T47D (cell line): Measurements from ENCODE around the gene NAA80.

ENCODE experiments used
- DNase-seq, 2 experiments: peaks; one replicate each; pipeline versions ENCODE4 v3.0.0 to v3.0.0-alpha.2; 2011 to 2012; ENCODE audit warnings: low read depth in 1 of 2, low spot score in 1 of 2
- JUND ChIP-seq: IDR thresholded peaks from 2 replicates; pipeline ENCODE4 v1.6.1; 2012; ENCODE audit warnings: low read depth
- in situ Hi-C: cut with HindIII; loops from 2 replicates; pipeline ENCODE4 v1.10.0; 2016; ENCODE audit warnings: low sequenced_read_pairs, low pct_unique_long_range_greater_than_20kb

Gene NAA80

GRCh38 chr3:50325113-50325480 lies 25.9 kb upstream of the NAA80 start:
- in situ Hi-C loops: no loop called here
- no peak for TF ChIP-seq JUND
- no peak for DNase-seq

DNA sequence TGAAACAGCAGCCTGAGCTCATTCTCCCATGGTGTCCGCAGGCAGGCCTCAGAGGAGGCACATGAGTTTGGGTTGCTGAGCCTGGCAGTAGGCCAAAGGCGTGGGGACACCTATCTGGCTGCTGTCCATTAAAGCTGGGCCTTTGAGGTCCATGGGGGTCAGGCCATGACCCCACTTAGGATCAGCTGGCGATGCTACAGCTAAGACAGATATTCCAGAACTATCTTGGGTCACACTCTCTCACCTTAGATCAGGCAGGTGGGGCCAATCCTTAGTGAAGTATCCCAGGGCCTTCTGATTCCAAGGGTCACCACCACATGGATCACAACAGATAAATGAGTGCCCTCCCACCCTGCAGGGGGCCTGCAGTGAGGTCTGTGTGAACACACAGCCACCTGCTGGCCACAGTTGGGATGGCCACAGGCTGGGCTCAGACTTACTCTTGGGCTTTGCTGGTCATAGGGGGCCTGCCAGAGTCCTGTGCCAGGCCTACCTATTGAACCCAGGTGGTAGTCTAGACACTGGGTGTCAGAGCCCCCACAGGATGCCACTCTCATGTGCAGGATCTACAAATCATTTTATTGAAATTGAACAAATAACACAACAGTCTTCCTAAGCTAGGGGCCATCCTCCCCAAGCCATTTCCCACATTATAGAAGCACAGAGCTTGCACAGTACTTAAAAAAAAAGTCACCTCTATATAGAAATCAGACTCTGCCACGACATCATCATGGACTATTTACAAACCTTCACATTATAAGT lies 25.3 kb upstream of the NAA80 start:
- TF ChIP-seq JUND: no peak
- peak; percentile 54 to 69 for DNase-seq
- in situ Hi-C loops: no loop called here

DNA sequence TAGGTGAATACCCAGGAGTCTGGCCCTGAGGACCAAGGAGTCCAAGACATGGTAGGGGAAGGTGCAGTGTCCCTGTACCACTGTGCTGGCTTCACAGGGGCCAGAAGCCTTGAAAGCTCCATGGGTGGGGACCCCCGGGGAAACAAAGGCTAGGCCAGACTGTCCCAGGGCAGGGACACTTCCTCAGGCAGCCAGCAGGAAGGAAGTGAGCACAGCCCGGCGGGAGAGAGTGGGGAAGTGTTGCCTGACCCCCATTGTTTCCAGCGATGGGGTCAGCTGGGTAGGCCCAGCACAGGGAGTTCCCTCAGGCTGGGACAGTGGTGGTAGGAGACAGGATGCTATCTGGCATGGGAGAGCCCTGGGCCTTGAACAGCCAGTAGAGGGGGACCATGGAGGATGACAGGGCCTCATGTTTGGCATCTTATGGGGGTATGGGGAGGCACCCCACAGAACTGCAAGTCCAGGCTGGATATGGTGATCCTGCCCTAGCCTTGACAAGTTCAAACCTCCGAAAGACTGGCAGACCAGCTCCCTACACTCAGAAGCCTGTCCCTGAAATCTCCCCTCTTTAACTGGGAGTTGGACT lies 24.5 kb upstream of the NAA80 start:
- DNase-seq: no peak
- in situ Hi-C loops: no loop called here
- no peak for TF ChIP-seq JUND

- DNase-seq: no peak
- in situ Hi-C loops: no loop called here
- TF ChIP-seq JUND: no peak
These were observed 23.9 kb upstream of the NAA80 start for GRCh38 chr3:50323092-50323600.

DNA sequence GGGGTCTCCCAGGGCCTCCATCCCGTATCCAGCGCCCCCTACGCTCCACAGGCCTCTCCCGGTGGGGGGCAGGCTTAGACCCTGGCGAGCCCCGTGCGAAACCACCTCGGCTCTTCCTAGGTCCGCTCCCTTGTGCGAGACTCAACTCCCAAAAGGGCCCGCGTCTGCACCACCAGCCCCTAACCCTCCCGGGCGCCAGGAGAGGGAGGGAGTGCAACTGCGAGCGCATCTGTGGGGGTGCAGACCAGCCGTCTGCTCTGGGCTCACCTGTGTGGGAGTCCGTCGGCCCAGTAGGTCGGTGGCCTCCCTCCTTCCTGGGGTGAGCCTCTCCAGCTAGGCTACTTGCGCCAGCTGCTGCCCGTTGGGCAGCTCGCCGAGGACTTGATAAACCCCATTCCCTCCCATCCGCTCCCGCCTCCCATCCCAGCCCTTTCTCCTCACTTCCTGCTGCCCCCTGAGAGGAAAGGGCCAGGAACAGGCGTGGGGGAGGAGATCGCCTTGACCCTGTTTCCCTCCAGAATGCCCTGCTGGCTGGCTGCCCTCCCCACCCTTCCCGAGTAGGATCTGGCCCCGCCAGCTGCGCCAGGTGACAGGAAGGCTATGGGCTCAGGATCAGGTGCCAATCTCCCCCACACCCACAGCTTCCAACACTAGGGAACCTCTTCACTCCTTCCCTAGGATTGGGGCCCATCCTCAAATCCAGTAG lies 23.3 kb upstream of the NAA80 start, which contains the start of gene HYAL2:
Gene HYAL2, minus strand, starts transcription at position 360 of the 706 bp plus-strand sequence. CDS start 2,256 bp downstream, outside the sequence.
- TF ChIP-seq JUND: no peak
- no peak for DNase-seq
- in situ Hi-C loops: no loop called here

GRCh38 chr3:50322115-50322385 lies 22.8 kb upstream of the NAA80 start:
- DNase-seq: no peak
- no peak for TF ChIP-seq JUND
- in situ Hi-C loops: no loop called here

DNA sequence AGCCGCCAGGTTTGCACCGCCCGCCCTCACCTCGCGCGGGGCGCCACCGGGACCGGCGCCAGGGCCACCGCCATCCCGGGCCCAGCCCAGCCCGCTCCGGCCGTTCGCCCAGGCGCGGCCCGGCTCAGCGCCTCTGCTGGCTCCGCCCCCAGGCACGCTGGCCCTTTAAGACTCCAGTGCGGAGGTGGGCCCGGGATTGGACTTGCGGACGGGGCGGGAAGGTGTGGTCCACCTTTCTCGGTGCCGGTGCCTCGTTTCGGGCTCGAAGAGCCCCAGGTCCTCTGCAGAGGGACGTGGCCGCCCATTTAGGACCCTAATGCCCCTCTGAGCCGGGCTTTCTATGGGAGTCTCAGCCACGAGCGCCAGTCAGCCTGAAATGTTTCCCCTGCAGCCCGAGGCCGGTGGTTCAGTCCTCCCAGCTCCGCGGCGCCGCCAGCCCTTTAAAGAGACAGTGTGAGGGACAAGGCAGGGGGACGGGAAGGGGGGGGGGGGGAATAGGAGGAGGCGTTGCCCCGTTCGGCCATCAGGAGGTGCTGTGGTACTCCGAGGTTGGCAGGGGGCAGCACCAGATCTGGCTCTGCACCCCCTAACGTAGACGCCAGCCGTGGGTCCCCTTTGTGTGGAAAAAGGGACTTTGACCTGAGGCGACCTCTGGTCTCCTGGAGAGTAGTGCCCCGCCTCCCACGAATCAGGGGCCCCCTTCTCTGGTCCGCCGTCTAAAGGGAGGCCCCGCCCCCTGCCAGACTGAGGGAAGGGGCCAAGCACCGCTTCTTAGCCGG lies 22.3 kb upstream of the NAA80 start:
- in situ Hi-C loops: no loop called here

DNA sequence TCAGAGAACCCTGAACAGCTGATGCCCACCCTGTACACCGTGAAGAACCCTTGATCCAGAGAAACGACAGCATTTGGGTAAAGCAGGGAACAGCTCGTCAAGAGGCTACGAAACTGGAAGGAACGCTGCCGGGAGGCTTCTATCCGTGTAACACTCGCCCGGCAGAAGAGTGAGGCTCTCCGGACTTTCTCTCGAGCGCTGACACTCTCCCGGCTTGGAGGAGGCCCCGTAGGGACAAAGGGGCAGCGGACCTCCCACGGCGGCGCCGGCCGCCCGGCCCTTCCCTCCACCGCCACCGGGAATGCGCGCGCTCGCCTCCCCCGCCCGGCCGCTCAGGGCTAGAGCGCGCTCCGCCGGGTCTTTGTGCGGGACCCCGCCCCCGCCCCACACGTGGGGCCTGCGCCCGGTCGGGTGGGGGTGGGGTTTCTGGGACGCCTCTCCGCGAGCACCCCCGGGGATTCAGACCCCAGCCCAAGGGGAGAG lies 21.7 kb upstream of the NAA80 start:
- in situ Hi-C loops: no loop called here
- DNase-seq: peak in 1 of 2 experiments; percentile 76
- no peak for TF ChIP-seq JUND

More for the DNA sequence above, 22.3 kb upstream of the NAA80 start:
- peak; percentile 80 to 91 for DNase-seq
- no peak for TF ChIP-seq JUND

DNA sequence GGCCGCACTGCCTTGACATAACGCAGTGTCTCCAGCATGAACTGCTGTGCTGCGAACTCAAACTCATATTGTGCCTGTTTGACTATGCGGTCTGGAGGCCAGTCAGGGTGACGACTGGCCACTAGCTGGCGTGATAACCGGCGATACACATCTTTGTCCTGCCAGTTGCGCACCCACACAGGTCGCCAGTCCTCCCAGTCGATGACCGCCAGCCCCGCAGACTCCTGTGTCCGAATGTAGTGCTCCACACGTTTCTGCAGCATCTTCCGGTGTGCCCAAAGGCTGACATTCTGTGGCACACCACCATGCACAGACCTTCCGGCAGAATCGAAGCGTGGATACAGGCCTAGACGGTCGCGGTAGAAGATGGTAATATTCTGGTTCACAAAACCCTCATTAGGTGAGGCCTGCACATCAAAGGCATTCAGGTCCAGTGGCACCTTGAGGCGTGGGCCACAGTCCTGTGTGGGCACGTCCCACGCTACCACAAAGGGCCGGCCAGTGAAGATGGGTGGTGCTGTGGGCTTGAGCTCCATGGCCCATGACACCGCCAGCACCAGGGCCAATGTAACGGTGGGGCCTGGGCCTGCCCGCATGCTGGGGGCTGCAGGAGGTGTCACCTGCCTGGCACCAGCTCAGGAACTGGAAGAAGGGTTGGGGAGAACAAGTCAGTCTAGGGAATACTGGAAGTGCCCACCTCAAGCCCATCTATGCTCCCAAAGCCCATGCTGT lies 20.9 kb upstream of the NAA80 start:
- no peak for TF ChIP-seq JUND
- in situ Hi-C loops: no loop called here

GRCh38 chr3:50319181-50319893 lies 20.1 kb upstream of the NAA80 start:
- in situ Hi-C loops: no loop called here
- TF ChIP-seq JUND: no peak
- no peak for DNase-seq

More for the DNA sequence above, 20.9 kb upstream of the NAA80 start:
- DNase-seq: no peak

GRCh38 chr3:50318615-50319014 lies 19.4 kb upstream of the NAA80 start:
- DNase-seq: no peak
- in situ Hi-C loops: no loop called here
- no peak for TF ChIP-seq JUND

DNA sequence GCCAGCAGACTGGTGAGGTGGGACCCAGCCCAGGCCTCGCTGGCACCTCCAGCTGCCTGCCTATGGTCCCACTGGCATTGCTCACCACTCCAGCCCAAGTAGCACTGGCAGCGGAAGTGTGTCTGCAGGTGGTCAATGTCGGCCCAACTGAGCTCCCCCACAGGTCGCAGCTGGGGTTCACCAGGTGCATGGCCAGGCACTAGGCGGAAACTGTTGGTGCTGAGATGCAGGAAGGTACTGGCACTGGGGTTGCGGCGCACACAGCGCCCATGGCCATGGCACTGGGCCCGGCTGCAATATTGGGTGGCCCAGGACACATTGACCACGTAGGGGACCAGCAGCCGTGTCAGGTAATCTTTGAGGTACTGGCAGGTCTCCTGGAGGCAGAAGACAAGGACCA lies 19.0 kb upstream of the NAA80 start:
- in situ Hi-C loops: no loop called here
- DNase-seq: no peak

More for the DNA sequence above, 19.0 kb upstream of the NAA80 start:
- no peak for TF ChIP-seq JUND
